ENCODE measurements around the gene MFSD1. TPM values are rescaled to one million over a fixed set of nuclear protein-coding genes. Genes with fewer than 3 reads are reported as not detected.

The MFSD1 gene
- polyA plus RNA-seq, 1 of the 3 experiments (the other 2 are of a cell fraction) = 44.9 TPM

GRCh38 chr3:158830391-158830790 is 28.5 kb downstream of the MFSD1 start:
- H3K4me2 ChIP-seq = no peak overlapping the region
- no peak for DNase-seq
- H3K9me3 ChIP-seq = 0 out of 2 replicates have a peak, but pooled peaks cover 8% of the 10 kb centered on the region
- peaks cover 3% of the 10 kb centered on the region for H3F3A ChIP-seq (replicated peaks; ENCODE audit: insufficient read depth)
- TF ChIP-seq MEF2A (IDR thresholded peaks at IDR 0.05; ENCODE audit: borderline replicate concordance, low read depth) (no peak), MXI1 (IDR thresholded peaks at IDR 0.05; ENCODE audit: low read depth, low read length) (no peak), ZBTB33 (IDR thresholded peaks at IDR 0.05; ENCODE audit: borderline replicate concordance, low read depth) (no peak), CHD2 (IDR thresholded peaks at IDR 0.05; ENCODE audit: low read length, partially characterized antibody) (no peak)
- WGBS (ENCODE audit: low lambda C conversion rate) = 95% methylated on average over 4 of the region's 4 CpGs
- H3K36me3 ChIP-seq (replicated peaks in 1 of 2; ENCODE audit: control insufficient read depth in 1 of 2, insufficient read depth in 2 of 2, low read length in 1 of 2) = peaks cover 27 to 40% of the 10 kb centered on the region in 2 experiments
- CTCF ChIA-PET = interaction anchor here (1.6 to 3.1 kb wide), 2 partner anchors 15 to 430 kb away, joined by 5 to 19 read pairs; no protein-coding TSS in a partner anchor
- H2AFZ ChIP-seq (ENCODE audit: low read depth) = no peak overlapping the region
- no peak overlapping the region for H3K9ac ChIP-seq
- no peak overlapping the region for H3K4me3 ChIP-seq (ENCODE audit: low read depth in 2 of 2, low read length in 1 of 2)
- H3K27me3 ChIP-seq (ENCODE audit: insufficient read depth) = no peaks in the 10 kb centered on the region
- H3K79me2 ChIP-seq (ENCODE audit: insufficient read depth) = no peaks in the 10 kb centered on the region
- H3K4me1 ChIP-seq (ENCODE audit: control insufficient read depth in 1 of 2, insufficient read depth in 2 of 2, low read depth in 1 of 2, low read length in 1 of 2) = no peaks in the 10 kb centered on the region
- no peaks in the 10 kb centered on the region for H4K20me1 ChIP-seq (ENCODE audit: insufficient read depth)
- no peaks in the 10 kb centered on the region for H3K9me2 ChIP-seq
- no peak overlapping the region for H3K27ac ChIP-seq (ENCODE audit: low read depth in 2 of 2, low read length in 1 of 2)
- POLR2A ChIA-PET = no interaction called here

- Histone ChIP-seq H3F3A (replicated peaks; ENCODE audit: insufficient read depth) (peaks cover 3% of the 10 kb centered on the region), H3K4me2 (no peak overlapping the region), H3K27me3 (ENCODE audit: insufficient read depth) (no peaks in the 10 kb centered on the region), H3K9me2 (no peaks in the 10 kb centered on the region), H4K20me1 (ENCODE audit: insufficient read depth) (no peaks in the 10 kb centered on the region), H3K4me1 (ENCODE audit: control insufficient read depth in 1 of 2, insufficient read depth in 2 of 2, low read depth in 1 of 2, low read length in 1 of 2) (no peaks in the 10 kb centered on the region), H3K9ac (no peak overlapping the region), H3K9me3 (0 out of 2 replicates have a peak, but pooled peaks cover 8% of the 10 kb centered on the region), H3K27ac (ENCODE audit: low read depth in 2 of 2, low read length in 1 of 2) (no peak overlapping the region), H2AFZ (ENCODE audit: low read depth) (no peak overlapping the region), H3K4me3 (ENCODE audit: low read depth in 2 of 2, low read length in 1 of 2) (no peak overlapping the region), H3K79me2 (ENCODE audit: insufficient read depth) (no peaks in the 10 kb centered on the region), H3K36me3 (replicated peaks in 1 of 2; ENCODE audit: control insufficient read depth in 1 of 2, insufficient read depth in 2 of 2, low read length in 1 of 2) (peaks cover 21 to 36% of the 10 kb centered on the region in 2 experiments)
- WGBS (ENCODE audit: low lambda C conversion rate) = 87% methylated on average over 2 of the region's 2 CpGs
- ChIA-PET POLR2A (no interaction called here), CTCF (interaction anchor here (1.2 to 1.6 kb wide), 3 partner anchors 421 to 428 kb away, joined by 4 to 5 read pairs (median 4); no protein-coding TSS in a partner anchor)
- no peak for DNase-seq
- TF ChIP-seq JUND (IDR thresholded peaks at IDR 0.05) (no peak), NRF1 (IDR thresholded peaks at IDR 0.05; ENCODE audit: low read depth, low read length) (no peak), GABPA (IDR thresholded peaks at IDR 0.05; ENCODE audit: low read depth) (no peak), IRF3 (IDR thresholded peaks at IDR 0.05; ENCODE audit: low read depth, low read length) (no peak), POLR2AphosphoS5 (IDR thresholded peaks at IDR 0.05; ENCODE audit: low read depth, low read length) (no peak), GATA2 (CRISPR knock-in tag; IDR thresholded peaks at IDR 0.05) (no peak), MEF2A (IDR thresholded peaks at IDR 0.05; ENCODE audit: borderline replicate concordance, low read depth) (no peak), FOXM1 (IDR thresholded peaks at IDR 0.05; ENCODE audit: low read depth) (no peak), MXI1 (IDR thresholded peaks at IDR 0.05; ENCODE audit: low read depth, low read length) (no peak), RXRA (IDR thresholded peaks at IDR 0.05; ENCODE audit: borderline replicate concordance, low read depth) (no peak), RAD21 (IDR thresholded peaks at IDR 0.05; ENCODE audit: low read length) (no peak)
Measured at GRCh38 chr3:158831861-158832260, 30.0 kb downstream of the MFSD1 start.

Measured in SK-N-SH (cell line).